Bronchial epithelial cell (primary cell): ENCODE measurements around the gene NELL1. TPM values are rescaled to one million over a fixed set of nuclear protein-coding genes. Genes with fewer than 3 reads are reported as not detected.
A peak's percentile ranks its signal among the peaks of the same experiment; 100 is the strongest.

Experiments used
- DNase-seq: peaks from one replicate; pipeline ENCODE4 v3.0.0-alpha.2; 2010; ENCODE audit warnings: low read depth
- FAIRE-seq: peaks from 2 replicates; lab custom pipeline; 2011; peaks lifted over from hg19 to GRCh38; lab: Jason Lieb, UNC
- H3K27me3 ChIP-seq: 2 replicates; pipeline ENCODE4 v1.5.1; 2011; ENCODE audit warnings: low read length; ENCODE audit not compliant: control insufficient read depth, insufficient read depth
- H3K36me3 ChIP-seq: 2 replicates; pipeline ENCODE4 v1.5.1; 2011; ENCODE audit warnings: low read length; ENCODE audit not compliant: control insufficient read depth, insufficient read depth
- H3K4me3 ChIP-seq: 2 replicates; pipeline ENCODE4 v1.5.1; 2011; ENCODE audit warnings: mild to moderate bottlenecking, low read depth, low read length, control low read depth
- CTCF ChIP-seq: IDR thresholded peaks from 2 replicates; pipeline ENCODE4 v1.5.1; 2011; ENCODE audit warnings: mild to moderate bottlenecking, moderate library complexity, low read length, control low read depth, inconsistent platforms; ENCODE audit not compliant: insufficient read depth, severe bottlenecking
- total RNA-seq: library from RNA; depleted of rRNA; stranded (reverse); fragments of >200 nt; gene quantifications from 2 replicates; pipeline ENCODE4 v1.2.1, GENCODE V29; 2014

Gene NELL1
- total RNA-seq, 1 donor from 2014 or later, result not detected

GRCh38 chr11:20864628-20865027 is 195.2 kb downstream of the NELL1 start:
- FAIRE-seq, result peak; percentile 66

GRCh38 chr11:20865161-20865560 is 195.8 kb downstream of the NELL1 start:
- no peaks in the 10 kb centered on the region for H3K27me3 ChIP-seq
- no peak for FAIRE-seq
- no peak for TF ChIP-seq CTCF

More at GRCh38 chr11:20864628-20865027, 195.2 kb downstream of the NELL1 start:
- no peak for TF ChIP-seq CTCF
- DNase-seq, result no peak
- no peak overlapping the region for H3K4me3 ChIP-seq
- no peaks in the 10 kb centered on the region for H3K27me3 ChIP-seq
- no peaks in the 10 kb centered on the region for H3K36me3 ChIP-seq

GRCh38 chr11:20869123-20869522 is 199.7 kb downstream of the NELL1 start:
- Histone ChIP-seq H3K36me3 (no peaks in the 10 kb centered on the region), H3K4me3 (no peak overlapping the region), H3K27me3 (no peaks in the 10 kb centered on the region)
- no peak for DNase-seq
- TF ChIP-seq CTCF, result no peak
- no peak for FAIRE-seq

More at GRCh38 chr11:20865161-20865560, 195.8 kb downstream of the NELL1 start:
- Histone ChIP-seq H3K4me3 (no peak overlapping the region), H3K36me3 (no peaks in the 10 kb centered on the region)
- no peak for DNase-seq

- DNase-seq (peak; percentile 15), FAIRE-seq (no peak)
- H3K36me3 ChIP-seq, result no peaks in the 10 kb centered on the region
- H3K27me3 ChIP-seq, result no peaks in the 10 kb centered on the region
- no peak for TF ChIP-seq CTCF
- H3K4me3 ChIP-seq, result no peak overlapping the region
Observed at GRCh38 chr11:20873054-20873453, 203.7 kb downstream of the NELL1 start.

- Histone ChIP-seq H3K36me3 (no peaks in the 10 kb centered on the region), H3K27me3 (no peaks in the 10 kb centered on the region), H3K4me3 (no peak overlapping the region)
- DNase-seq, result no peak
- FAIRE-seq, result no peak
- TF ChIP-seq CTCF, result no peak
Observed at GRCh38 chr11:20874358-20874757, 205.0 kb downstream of the NELL1 start.

GRCh38 chr11:20875889-20876288 is 206.5 kb downstream of the NELL1 start:
- no peak for FAIRE-seq
- H3K27me3 ChIP-seq, result no peaks in the 10 kb centered on the region

More at GRCh38 chr11:20875889-20876288, 206.5 kb downstream of the NELL1 start:
- Histone ChIP-seq H3K36me3 (no peaks in the 10 kb centered on the region), H3K4me3 (no peak overlapping the region)
- no peak for DNase-seq
- TF ChIP-seq CTCF, result no peak
